GM23338 (cell line): ENCODE results near the gene IL22.

Source experiments
- CREB1 ChIP-seq: fragments of 250-450 bp; sonication (Bioruptor Pico); IDR thresholded peaks from 2 replicates; pipeline ENCODE4 v1.5.0; 2020; ENCODE audit warnings: low read depth, mild to moderate bottlenecking, moderate library complexity
- CTCF ChIP-seq, 2 experiments: fragments of 200-600 bp in 1 of 2; sonication (generic) in 1 of 2; conservative IDR thresholded peaks; 2 replicates each; pipeline versions ENCODE4 v1.5.1 to v1.6.1; 2016 to 2017; ENCODE audit warnings: antibody characterized with exemption in 2 of 2, low read depth in 2 of 2, mild to moderate bottlenecking in 2 of 2, moderate library complexity in 1 of 2
- EZH2 ChIP-seq: fragments of 200-600 bp; sonication (generic); IDR thresholded peaks from one replicate; pipeline ENCODE4 v1.8.0; 2017; ENCODE audit warnings: antibody characterized with exemption, mild to moderate bottlenecking, low read depth; ENCODE audit not compliant: unreplicated experiment
- EZH2phosphoT487 ChIP-seq: fragments of 200-600 bp; sonication (generic); IDR thresholded peaks from one replicate; pipeline ENCODE4 v1.8.1; 2018; ENCODE audit warnings: antibody characterized with exemption; ENCODE audit not compliant: unreplicated experiment
- JUNB ChIP-seq: IDR thresholded peaks from one replicate; pipeline ENCODE4 v1.6.1; 2016; ENCODE audit warnings: antibody characterized with exemption; ENCODE audit not compliant: unreplicated experiment
- POLR2AphosphoS5 ChIP-seq: IDR thresholded peaks from 2 replicates; pipeline ENCODE4 v1.6.1; 2016; ENCODE audit warnings: antibody characterized with exemption, low read depth
- STAT1 ChIP-seq: IDR thresholded peaks from one replicate; pipeline ENCODE4 v1.6.1; 2016; ENCODE audit warnings: antibody characterized with exemption; ENCODE audit not compliant: unreplicated experiment
- ZNF331 ChIP-seq: fragments of 250-450 bp; sonication (Bioruptor Pico); IDR thresholded peaks from 2 replicates; pipeline ENCODE4 v1.5.0; 2020; ENCODE audit warnings: low read depth, mild to moderate bottlenecking, moderate library complexity
- TF ChIP-seq, protein P1 (sequence below): IDR thresholded peaks from one replicate; pipeline ENCODE4 v1.6.1; 2018; ENCODE audit warnings: antibody characterized with exemption; ENCODE audit not compliant: unreplicated experiment

DNA sequence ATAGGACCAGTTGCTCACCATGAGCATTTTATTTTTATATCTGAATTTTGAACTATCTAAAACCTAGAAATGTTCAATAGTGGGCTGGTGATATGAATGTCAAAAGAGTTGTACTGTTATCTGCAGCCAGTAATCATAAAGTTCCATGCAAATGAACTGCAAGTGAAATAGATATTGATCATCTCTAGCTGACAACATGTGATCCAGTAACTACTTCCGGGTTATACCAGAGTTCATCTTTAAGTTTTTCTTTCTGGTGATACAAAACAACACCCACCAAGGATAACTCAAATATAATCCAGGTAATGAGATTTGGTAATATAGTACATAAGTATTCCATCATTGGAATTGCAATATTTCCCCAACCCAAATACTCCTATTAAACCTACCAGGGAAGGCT, 31.9 kb downstream of the IL22 start:
- no peak for TF ChIP-seq STAT1
- no peak for TF ChIP-seq POLR2AphosphoS5
- TF ChIP-seq EZH2phosphoT487 = no peak
- TF ChIP-seq CTCF (conservative IDR thresholded peaks at IDR 0.05; ENCODE audit: low read depth in 2 of 2) = no peak
- TF ChIP-seq EZH2 = no peak
- TF ChIP-seq, protein P1, sequence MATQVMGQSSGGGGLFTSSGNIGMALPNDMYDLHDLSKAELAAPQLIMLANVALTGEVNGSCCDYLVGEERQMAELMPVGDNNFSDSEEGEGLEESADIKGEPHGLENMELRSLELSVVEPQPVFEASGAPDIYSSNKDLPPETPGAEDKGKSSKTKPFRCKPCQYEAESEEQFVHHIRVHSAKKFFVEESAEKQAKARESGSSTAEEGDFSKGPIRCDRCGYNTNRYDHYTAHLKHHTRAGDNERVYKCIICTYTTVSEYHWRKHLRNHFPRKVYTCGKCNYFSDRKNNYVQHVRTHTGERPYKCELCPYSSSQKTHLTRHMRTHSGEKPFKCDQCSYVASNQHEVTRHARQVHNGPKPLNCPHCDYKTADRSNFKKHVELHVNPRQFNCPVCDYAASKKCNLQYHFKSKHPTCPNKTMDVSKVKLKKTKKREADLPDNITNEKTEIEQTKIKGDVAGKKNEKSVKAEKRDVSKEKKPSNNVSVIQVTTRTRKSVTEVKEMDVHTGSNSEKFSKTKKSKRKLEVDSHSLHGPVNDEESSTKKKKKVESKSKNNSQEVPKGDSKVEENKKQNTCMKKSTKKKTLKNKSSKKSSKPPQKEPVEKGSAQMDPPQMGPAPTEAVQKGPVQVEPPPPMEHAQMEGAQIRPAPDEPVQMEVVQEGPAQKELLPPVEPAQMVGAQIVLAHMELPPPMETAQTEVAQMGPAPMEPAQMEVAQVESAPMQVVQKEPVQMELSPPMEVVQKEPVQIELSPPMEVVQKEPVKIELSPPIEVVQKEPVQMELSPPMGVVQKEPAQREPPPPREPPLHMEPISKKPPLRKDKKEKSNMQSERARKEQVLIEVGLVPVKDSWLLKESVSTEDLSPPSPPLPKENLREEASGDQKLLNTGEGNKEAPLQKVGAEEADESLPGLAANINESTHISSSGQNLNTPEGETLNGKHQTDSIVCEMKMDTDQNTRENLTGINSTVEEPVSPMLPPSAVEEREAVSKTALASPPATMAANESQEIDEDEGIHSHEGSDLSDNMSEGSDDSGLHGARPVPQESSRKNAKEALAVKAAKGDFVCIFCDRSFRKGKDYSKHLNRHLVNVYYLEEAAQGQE = no peak
- no peak for TF ChIP-seq CREB1 (CRISPR knock-in tag)
- TF ChIP-seq ZNF331 (CRISPR knock-in tag) = no peak
- TF ChIP-seq JUNB = no peak
